Measurements from ENCODE around the gene ZNF497.
A peak's percentile ranks its signal among the peaks of the same experiment; 100 is the strongest.
"Not testable (repeated sequence)": the region's sequence is repeated elsewhere in the genome, so short reads cannot be mapped to it uniquely, and the experiment has no call there.

ZNF497 gene

DNA sequence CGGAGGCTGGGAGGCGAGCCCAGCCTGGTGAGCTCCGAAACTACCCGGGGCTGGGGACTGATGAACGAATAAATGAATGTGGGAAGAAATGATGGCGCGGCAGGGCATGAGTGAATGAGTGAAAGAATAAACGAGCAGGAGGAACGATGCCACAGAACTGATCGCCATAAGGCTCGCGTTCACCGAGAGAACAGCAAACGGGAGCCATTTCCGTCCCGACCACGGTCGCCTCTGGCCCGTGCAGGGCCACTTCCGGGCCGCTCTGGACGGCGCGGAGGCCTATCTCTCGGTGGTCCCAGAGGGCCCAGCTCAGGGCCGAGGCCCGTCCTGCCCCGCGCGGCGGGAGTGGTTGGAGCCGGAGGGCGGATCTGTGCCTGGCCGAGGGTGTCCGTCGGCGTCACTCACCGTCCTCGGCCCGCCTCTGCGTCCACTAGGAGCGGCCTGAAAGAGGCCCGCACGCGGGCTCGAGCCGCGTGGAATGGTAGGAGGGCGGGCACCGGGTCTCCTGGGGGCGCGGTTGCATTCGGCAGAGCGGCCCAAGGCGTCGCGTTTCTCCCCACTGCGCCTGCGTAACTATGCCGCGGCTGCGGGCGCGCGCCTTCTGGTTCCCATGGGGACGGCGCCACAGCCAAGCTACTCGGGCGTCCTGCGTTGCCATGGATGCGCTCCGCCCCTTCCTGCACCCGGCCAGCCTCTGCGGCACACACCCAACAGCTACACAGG, at the start of gene ZNF497:
ZNF497 (minus strand) TSS at position 480 of the 723 bp plus-strand sequence. CDS start 5,116 bp downstream, outside the sequence.
- peak; percentile 95 for DNase-seq (ENCODE audit: low read depth)

DNA sequence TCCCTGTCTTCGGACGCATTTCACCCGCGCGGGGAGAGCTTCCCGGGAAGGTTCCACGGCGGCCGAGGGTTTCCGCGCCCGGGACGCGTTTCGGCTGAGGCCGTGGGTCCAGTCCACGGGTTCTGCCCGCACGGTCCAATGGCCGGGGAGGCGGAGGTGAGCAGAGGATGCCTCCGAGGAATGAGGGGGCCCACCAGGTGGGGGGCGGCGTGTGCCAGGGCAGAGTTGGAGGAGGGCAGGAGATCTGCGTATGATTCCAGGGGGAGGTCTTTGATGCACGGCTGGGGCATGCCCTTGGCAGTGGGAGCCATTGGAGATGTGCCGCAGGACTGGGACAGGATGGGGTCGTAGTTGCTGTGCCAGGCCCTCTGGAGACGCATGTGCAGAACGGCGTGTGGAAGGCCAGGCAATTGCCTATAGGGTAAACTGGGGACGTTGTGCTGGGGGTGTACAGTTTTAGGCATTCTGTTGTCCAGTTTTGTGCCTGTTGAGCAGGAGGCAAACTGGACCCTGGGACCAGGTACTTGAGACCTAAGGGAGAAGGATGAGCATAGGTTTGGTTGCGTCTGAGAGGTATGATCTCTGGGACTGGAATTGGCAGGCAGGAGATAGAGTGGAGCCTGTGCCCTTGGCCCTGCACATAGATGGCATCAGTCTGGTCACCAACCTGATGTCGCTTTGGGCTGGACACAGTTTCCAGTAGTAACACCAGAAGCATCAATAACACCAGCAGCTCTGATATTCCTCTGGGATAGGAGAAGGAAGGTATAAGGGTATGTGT, 46.6 kb upstream of the ZNF497 start:
- no peak for DNase-seq (ENCODE audit: low read depth)

DNA sequence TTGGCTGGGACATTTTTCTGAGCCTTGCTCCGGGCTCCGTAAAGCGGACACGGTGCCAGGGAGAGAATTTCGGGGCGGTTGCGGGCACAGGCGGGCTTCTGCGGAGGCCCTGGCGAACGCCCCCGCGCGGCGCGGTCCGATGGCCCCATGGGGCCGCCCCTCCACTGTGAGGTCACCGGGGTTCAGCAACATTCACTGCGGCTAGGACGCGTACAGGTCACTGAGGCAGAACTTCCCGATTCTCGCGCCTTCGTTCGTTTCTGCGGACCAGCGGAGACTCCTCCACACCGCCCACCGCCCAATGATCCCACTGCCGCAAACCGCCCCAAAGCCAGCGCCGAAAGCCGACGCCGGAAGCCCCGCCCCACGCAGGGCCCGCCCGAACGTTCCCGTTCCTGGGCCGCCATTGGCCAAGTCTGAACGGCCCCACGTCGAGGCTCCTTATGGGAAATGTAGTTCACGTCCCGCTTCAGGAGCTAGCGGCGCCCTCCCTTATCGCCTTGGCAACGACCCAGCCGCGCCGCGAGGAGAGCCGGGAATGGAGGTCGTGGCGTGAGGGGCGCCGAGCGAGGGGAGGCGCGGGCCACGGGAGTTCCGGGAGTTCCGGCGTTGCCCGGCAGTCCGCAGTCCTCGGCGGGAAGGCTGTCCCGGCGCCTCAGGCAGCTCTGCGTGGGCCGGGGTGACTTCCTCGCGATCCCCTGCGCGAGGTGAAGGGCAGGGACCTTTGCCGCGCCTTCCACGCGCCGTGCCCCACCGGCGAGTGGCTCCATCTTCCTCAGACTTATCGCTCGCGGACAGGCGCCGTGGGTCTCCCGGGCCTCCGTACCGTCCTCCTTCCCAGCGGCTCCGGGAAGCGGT, 45.8 kb upstream of the ZNF497 start, which contains the start of gene ZNF584:
ZNF584 (plus strand) TSS at position 498 of the 858 bp plus-strand sequence. CDS start 499 bp downstream, outside the sequence.
- peak; percentile 93 for DNase-seq (ENCODE audit: low read depth)

DNA sequence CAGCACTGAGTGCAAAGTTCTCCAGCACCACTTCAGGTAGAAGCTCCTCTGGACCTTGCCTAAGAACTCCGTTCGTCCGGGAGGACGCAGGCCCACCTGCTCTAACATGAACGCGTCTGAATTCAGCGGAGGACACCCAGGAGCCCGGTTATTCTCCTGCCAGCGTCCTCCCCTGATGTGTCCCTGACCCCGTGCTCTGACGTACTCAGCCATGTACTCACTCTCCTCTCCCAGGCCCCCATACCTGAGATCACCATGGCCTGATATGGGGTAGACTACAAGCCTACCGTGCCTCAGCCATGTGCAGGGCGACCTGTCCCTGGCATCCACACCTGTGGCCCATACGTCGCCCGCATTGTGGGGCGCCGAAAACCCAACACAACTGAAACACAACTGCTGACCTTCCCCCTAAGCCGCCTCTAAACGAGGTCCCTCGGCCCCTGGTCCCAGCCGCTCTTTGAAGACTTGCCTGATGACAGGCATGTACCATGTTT, 45.2 kb upstream of the ZNF497 start:
- DNase-seq (ENCODE audit: low read depth), result no peak

DNA sequence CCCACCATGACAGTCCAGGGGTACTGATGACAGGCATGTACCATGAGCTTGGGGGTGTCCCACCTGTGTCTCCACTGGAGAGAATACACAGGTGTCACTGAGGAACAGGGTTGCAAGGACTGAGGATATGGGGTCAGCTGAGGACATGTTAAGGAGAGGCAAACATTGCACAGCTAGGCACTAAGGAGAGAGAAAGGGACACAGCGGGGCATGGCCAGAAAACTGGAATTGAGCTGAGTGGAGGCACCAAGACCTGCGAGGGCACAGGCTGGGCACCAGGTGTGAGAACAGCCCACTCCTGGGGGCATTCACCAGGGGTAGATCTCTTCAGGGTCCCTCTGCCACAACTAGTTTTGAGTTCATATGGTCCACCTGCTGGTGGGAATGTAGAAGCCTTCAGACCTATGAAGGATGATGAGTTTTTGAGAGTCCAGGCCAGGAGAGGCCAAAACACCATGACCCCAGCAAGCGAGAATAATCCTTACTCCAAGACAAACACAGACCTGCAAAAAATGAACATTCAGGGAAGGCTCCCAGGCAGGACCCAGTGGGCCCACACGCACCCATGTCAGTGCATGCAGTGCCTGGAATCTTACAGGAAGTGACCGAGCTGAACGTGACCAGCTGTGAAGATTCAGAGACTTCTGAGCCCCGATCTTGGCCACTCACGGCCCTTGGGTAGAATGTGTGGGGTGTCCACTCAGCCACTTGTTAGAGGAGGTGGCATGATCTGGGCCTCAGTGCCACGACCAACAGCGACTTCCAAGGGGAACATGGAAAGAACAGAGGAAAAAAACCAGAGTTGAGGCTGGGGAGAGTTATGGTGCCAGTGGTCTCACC, 44.5 kb upstream of the ZNF497 start:
- no peak for DNase-seq (ENCODE audit: low read depth)

DNA sequence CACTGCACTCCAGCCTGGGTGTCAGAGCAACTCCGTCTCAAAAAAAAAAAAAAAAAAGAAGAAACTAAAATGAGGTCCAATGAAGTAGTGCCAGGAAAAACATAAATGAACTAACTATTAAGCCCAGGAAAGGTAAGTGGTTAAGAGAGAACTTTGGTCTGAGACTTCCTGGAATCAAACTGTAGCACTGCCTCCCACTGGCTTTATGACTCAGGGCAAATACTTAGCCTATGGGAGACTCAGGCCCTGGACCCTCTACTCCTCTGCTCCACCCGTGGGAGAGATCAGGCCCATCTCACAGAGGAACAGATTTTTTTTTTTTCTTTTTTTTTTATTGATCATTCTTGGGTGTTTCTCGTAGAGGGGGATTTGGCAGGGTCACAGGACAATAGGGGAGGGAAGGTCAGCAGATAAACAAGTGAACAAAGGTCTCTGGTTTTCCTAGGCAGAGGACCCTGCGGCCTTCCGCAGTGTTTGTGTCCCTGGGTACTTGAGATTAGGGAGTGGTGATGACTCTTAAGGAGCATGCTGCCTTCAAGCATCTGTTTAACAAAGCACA, 41.4 kb upstream of the ZNF497 start:
- DNase-seq (ENCODE audit: low read depth), result not testable (repeated sequence)

DNA sequence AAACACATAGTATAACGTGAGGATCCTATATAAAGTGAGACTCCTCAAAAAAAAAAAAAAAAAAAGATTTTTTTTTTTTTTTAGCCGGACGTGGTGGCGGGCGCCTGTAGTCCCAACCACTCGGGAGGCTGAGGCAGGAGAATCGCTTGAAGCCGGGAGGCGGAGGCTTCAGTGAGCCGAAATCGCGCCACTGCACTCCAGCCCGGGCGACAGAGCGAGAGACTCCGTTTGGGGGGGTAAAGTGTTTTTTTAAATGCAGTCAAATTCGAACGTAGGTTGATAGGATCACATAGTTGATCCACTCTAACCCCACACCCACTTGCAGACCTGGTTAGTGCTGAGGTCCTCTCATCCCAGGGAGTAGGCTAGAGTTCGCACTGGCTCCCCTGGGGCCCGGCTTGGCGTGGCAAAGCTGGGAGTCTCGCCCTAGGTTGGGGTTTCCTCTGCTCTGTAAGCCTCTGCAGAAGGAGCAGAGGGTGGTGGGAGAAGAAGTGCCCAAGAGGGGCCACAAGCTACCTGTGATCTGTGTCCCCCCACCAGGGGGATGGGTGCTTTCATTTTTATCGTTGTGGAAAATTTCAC, 39.4 kb upstream of the ZNF497 start:
- DNase-seq (ENCODE audit: low read depth), result no peak

DNA sequence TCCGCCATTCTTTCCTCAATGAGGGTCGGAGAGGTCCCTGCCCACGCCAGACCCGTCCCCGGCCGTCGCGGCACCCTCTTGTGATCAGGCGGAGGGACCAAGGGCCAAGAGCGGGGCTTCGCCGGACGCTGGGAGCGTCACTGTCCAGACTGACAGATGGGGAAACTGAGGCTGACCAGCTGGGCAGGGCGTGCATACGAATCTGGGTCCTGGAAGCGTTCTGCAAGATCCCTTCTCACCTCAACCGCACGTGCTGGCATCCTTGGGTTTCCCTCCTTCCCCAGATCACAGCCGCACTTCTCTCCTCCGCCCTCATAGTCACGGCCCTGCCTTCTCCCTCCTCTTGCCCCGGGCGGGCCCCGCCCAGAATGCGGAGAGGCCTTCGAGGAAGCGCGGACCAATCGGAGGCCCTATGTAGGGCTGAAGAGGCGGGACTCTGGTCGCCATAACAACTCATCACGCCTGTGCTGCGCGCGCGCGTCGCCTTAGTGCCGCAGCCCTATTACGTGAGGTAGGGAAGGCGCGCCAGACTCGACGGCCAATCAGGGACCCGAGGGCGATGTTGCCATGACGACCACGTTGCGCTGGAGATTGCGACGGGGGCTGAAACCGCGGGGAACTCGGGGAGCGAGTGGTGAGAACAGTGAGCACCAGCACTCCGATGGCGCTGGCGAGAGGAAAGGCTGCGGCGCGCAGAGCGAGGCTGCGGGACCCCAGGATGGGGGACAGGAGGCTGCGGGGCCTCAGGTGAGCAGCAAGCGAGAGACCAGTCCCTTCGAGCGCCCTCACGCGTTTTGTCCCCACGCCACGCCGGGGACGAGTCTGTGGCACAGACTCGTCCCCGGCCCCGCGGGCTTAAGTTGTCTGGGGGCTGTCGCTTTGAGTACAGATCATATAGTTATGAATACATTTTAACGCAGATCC, 38.6 kb upstream of the ZNF497 start:
- peak; percentile 99 for DNase-seq (ENCODE audit: low read depth)

DNA sequence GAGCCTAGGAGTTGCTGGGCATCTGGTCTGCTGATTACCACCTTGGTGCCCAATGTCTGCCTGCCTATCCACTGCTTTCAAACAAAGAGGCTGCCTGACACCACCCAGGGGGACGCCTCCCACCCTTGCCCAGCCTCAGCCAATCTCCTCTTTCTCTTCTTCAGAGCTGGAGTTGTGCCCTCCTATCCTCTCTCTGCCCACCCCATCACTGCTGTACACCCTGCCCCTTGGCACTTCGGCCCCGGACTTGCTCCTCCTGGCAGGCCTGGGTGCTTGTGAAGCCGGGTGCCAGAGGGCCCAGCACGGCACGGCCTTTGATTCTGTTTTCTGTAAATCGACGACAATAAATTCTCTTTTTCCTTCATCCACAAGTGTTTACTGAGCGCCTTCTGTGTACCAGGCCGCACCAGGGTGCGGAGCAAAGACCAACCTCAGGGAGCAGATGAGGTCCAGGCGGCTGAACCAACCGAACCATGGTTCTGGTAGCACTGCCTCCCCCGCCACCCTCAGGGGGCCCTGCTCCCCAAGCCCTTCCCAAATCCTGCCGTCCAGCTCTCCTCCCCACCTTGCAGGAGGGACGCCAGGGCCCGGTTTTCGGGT, 37.9 kb upstream of the ZNF497 start:
- no peak for DNase-seq (ENCODE audit: low read depth)

DNA sequence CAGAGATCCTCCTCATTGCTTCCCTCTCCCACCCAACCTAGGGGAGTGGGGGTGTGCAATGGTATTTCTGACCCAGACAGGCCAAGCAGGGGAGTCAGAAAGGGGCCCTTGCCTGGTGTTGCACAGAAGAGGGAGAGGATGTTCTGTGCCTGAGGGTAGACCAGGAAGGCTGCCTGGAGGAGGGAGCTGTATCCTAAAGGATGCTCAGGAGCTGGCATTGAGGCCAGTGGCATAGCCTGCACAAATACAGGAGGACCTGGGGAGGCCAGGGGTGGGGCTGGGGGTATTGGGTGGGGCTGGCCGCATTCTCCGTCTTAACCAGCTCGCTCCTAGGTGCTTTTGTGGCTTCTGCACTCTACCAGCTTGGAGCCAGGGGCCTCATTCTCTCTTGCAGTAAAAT, 37.4 kb upstream of the ZNF497 start:
- no peak for DNase-seq (ENCODE audit: low read depth)

DNA sequence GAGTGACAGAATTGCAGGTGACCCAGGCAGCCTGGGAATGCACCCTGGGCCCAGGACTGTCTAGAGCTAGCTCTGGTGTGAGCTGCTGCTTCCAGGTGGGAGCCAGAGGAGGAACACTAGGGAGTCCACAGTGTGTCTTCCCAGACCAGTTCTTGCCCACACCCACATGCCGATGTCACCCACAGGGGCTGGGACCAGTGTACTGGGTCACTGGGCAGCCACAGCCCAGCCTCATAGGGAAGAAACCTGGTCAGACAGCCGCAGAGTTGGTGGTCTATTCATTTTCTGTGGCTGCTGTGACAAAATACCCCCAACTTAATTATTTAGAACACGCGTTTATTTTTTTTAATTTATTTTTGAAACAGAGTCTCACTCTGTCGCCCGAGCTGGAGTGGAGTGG, 36.0 kb upstream of the ZNF497 start:
- DNase-seq (ENCODE audit: low read depth), result no peak

DNA sequence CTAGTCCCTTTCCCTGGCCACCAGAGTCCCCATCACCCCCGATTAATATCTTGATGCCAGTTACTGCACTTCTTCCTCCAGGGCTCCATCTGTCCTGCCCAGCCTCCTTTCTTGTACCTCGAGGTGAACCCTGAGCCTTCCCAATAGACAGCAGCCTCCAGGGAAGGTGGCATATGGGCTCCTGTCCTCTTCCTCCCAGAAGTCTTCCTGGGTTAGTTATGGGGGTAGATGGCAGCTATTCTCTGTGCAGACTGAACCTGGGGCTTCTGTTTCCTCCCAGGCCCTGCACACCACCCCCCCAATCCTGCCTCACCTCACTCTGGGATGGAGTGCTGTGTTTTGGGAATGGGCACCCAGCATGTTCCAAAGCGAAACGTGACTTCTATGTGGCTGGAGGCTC, 35.5 kb upstream of the ZNF497 start:
- no peak for DNase-seq (ENCODE audit: low read depth)

DNA sequence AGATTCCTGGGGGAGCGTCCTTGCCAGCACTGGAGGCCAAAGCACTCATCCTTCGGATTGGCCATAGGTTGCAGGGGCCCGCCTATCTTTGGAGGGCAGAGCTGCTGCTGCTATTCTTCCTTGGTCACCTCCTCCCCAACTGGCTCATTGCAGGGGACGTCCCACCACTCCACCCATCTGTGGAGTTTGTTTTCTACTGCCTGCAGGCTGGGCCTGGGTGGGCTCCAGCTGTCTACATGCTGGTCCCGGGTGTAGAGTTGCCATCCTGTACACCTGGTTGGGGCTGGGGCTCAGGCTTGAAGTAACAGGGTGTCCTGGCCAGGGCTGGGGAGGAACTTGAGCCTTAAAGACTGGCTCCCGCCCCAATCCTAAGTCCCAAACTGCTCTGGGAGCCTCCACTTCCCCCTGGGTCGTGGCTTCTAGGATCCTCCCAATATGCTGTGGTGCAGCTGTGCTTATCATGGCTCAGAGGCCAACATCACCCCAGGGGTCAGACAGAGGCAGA, 35.0 kb upstream of the ZNF497 start:
- no peak for DNase-seq (ENCODE audit: low read depth)

DNA sequence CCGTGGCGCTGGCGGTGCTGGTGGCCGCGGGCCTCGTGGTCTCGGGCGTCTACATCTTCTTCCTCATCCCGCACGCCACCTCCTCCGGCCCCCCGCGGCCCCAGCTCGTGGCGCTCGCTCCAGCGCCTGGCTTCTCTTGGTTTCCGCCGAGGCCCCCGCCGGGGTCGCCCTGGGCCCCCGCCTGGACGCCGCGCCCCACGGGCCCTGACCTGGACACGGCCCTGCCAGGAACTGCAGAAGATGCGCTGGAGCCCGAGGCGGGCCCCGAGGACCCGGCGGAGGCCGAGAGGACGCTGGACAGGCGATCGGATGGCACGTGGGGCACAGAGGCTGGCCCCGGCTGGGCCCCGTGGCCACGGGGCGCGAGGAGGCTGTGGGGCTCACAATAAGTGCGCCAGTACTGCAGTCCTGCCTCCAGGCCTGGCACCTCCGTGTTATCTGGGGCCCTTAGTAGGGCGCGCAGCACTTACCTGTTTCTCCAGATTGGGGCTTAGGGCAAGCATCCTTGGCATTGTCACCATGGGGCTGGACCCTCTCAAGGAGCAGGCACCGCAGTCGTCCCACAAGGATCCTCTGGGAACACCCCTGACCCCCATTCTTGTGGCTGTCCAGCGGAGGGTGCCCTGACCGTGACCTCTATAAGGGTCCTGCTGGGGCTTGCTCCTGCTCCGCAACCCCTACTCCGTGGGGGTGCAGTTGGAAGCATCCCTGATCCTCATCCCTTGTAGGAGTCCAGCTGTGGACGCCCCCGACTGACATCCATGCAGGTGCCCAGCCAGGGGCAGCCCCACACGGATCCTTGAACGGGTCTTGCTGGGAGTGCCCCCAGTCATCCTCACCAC, 34.4 kb upstream of the ZNF497 start:
- no peak for DNase-seq (ENCODE audit: low read depth)

DNA sequence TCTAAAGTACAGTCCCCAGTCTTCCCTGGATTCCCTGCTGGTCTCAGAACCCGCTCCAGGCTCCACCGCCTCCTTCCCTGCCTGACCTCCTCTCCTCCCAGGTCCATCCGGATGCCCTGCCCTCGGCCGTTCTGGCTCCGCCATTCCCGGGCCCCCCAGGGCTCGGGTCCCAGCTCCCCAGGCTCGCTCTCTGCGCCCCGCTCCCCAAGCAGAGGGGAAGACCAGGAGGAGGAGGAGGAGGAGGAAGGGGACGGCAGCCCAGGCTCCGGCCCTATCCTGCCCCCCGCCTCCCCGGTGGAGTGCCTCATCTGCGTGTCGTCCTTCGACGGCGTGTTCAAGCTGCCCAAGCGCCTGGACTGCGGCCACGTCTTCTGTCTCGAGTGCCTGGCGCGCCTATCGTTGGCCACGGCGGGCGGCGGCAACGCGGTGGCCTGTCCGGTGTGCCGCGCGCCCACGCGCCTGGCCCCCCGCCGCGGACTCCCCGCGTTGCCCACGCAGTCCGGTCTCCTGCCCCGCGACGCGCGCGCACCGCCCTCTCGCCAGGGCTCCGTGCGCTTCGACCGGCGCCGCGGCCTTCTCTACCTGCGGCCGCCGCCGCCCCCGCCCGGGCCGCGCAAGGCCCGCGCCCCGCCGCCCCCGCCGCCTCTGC, 33.6 kb upstream of the ZNF497 start:
- peak; percentile 32 for DNase-seq (ENCODE audit: low read depth)

DNA sequence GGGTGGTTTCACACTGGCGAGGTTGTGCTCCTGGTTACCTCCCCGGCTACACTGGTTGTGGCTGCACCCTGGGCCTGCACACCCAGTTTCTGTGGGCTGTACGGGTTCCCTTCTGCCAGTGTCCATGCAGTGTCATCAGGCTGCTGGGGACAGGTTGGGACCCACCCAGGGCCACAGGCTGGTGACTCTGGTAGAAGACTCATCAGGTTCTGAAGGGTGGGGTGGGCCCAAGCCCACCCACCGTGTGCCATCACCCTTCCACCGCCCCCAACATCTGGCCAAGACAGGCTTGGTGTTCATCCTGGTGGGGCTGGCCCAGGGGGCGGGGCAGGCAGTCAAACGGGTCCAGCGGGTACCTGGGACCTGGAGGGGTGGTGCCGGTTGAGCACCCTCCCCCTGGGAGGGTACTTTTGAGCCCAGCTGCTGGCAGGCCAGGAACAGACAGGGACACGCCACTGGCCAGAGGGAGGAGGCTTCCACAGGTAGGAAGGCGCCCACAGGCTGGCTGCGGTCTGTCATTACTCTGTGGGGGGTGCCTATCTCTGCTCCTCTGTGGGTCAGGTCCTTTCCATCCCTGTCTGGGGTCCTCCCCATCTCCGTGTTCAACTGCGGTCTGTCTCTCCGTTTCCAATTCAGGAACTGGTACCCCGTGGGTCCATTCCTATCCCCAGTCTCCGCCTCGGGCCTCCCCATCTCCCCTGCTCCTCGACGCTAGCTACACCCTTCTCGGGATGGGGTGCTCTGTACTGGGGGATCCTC, 32.8 kb upstream of the ZNF497 start, which contains the start of gene RNF225:
RNF225 (plus strand) TSS at position 437 of the 759 bp plus-strand sequence. CDS start 434 bp downstream, outside the sequence.
- DNase-seq (ENCODE audit: low read depth), result no peak
